HG02943 (cell line): Measurements from ENCODE around the gene CAPN9.

Experiments
- ATAC-seq: cut with Tn5 transposase; IDR thresholded peaks from one replicate; pipeline ENCODE4 v1.9.1; 2021; ENCODE audit warnings: mild to moderate bottlenecking, low read depth, moderate library complexity; ENCODE audit not compliant: unreplicated experiment

Gene CAPN9

DNA sequence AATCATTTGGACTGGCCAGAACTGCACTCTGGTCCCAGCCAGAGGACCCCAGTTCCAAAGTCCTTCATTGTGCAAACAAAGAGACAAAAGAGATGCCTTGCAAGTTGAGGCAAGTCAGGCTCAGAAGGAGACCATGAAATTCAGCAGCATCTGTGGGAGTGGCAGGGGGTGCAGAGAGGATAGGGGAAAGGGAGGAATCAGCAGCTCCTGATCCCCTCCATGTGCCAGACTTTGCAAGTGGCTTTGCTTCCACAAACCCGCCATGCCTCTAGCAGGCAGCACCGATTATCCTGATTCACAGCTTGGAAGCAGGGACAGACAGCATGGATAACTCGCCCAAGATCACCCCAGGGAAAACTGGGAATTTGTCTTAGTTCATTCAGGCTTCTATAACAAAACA lies 2.1 kb upstream of the CAPN9 start:
- no peak for ATAC-seq

DNA sequence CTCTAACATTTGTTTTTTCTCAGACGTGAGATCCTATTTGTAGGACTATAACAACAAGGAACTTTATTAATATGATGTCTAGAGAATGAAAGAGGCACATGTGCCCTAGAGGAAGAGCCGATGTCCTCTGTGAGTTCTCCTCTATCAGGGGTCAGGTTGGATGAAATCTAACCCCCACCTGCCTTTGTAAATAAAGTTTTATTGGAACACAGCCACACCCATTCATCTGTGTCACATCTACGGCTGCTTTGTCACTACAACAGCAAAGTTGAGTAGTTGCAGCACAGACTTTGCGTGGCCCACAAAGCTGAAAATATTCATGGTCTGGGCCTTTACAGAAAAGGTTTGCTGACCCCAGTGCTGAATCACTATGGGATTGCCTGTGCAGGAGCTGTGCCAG lies 571 bp upstream of the CAPN9 start:
- no peak for ATAC-seq

DNA sequence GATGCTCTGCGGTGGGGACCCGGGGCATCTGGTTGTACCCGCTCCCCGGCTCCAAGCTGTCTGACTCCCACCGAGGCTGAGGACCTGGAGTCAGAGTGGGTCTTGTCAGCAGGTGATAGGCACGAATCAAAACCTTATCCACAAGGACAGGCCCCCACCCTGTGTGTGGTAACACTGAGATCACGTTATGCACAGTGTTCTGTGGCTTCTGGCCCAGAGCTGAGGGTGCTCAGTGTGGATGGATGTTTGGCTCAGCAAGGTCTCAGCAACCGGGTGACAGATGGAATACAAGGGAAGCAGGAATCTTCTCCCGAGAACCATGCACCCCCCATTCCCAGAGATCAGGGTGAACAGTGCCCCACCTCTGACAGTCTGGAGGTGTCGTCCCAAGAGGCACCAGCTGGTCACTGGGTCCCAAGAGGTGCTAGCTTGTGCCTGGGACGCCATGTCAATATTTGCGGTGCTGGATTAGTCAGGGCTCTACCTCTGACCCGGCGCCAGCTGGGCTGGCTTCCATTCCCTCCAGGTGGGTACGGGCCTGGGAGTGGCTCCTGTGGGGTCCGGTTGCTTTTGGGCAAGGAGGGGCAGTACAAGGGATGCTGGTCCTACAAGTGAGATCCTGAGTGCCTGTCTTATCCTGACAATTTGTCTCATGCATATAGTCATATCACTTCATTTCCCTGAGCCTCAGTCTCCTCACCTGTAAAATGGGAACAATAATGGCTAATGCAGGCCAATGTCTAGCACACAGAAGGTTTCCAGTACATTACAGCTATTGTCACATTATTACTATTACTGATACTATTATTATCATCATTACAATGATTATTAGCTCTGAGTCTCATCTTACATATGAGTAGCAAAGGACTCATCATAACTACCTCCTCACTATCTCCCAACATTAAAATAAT lies 957 bp downstream of the CAPN9 start:
- ATAC-seq, result no peak

DNA sequence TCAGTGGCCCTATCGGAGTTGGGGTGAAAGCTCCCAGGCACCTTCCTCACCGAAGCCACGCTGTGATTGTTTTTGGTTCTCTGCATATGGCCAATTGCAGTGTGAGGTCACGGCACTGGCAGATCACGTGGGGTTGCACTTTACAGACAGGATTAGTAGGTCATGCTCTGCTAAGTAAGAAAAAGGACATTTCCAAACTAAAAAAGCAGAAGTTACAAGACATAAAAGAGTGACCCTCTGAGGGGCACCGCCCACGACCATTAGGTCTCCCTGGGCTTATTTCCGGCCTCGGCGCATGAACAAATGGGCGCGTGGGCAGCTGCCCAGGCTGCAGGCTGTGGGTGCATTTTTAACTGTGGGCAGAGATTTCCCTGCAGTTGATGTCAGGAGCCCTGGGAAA lies 2.0 kb downstream of the CAPN9 start:
- no peak for ATAC-seq

DNA sequence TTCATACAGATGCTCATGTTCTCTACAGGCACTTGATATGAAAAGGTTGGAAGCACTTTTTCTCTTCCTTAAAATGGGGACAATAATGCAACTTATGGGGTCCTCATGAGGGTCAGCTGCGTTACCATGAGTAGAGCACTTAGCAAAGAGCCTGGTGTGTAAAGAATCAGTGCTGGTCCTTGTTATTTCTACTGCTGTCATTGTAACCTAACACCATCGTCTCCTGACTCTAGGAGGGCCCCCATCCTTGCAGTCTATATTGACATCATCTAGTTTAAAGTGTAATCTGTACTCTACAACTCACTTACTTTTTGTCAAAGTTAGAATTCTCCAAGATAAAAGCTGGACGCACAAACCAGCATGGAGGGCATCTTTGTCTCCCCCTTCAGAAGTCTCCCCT lies 2.4 kb downstream of the CAPN9 start:
- ATAC-seq, result no peak

DNA sequence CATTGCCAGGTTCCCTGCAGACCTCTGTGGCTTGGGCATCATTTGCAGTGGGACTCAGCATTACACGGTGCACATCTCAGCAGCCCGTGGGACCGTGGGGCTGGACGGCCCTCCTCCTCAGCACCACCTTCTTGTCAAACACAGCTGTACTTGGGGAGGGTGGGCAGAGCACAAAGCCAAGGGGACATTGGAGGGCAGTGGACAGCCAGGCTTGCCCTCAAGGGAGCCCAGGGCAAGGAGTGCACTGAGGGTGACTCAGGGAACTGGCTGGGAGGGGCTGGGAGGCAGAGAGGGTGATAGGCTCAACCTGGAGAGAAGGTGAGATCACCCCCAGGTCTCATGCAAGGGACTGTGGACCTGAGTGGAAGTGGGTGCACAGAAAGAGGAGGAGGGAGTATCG lies 3.4 kb downstream of the CAPN9 start:
- no peak for ATAC-seq

DNA sequence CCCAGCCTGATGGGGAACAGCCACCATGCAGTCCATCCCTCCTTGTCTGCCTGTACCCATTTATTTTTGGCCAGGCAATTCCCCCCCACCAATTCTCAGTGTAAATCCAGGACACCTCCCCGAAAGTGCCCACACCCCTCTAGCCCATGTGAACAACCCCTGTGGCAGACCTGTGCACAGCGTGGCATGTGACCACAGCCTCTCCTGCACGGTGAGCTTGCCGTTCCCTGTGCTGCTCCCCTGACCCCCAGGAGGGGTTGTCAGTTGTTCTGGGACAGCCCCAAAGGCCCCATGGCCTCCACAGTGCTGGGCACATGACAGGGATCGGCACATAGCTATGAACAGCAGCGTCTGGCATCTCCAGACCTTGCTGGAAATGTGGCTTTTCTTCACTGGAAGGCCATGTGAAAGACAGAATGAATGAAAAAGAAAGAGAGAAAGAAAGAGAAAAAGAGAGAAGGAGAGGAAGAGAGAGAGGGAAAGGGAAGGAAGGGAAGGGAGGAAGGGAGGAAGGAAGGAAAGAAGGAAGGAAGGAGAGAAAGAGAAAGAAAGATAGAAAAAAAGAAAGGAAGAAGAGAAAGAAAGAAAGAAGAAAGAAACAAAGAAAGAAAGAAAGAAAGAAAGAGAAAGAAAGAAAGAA lies 3.9 kb downstream of the CAPN9 start:
- ATAC-seq, result no peak

DNA sequence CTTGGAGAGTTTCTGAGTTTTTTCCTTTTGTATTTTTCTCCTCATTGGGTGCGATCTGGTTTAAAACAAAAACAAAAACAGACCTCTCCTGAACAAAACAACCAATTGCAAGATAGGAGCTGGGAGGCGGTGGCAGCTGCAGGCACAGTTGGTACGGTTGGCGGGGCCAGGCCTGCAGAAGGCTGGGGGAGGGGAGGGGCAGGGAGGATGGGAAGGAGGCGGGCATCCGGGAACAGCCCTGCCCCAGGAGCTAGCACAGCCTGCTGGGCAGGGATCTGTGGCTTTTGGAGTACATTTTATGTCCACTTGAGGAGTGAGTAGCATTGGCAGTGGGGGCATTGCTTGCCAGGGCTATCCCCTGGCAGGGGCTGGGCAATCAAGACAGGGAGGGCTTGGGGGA lies 5.2 kb downstream of the CAPN9 start:
- ATAC-seq, result no peak

DNA sequence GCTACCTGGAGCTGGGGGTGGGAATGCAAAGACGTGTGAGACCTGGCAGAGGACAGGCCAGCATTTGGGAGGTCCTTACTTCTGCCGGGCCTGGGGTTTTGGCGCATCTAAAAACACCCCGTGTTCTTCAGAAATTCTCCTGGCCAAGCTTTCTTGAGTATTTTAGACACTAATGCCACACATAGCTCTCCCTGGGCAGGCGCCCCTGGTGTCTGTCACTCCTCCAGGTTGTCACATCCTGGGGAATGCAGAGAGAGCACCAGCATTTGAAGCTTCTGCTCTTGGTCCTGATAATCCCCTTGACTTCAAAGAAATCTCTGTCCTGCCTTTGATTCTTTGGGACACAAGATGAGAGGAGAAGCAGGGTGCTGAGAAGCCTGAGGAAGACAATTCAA lies 6.0 kb downstream of the CAPN9 start:
- ATAC-seq, result no peak

DNA sequence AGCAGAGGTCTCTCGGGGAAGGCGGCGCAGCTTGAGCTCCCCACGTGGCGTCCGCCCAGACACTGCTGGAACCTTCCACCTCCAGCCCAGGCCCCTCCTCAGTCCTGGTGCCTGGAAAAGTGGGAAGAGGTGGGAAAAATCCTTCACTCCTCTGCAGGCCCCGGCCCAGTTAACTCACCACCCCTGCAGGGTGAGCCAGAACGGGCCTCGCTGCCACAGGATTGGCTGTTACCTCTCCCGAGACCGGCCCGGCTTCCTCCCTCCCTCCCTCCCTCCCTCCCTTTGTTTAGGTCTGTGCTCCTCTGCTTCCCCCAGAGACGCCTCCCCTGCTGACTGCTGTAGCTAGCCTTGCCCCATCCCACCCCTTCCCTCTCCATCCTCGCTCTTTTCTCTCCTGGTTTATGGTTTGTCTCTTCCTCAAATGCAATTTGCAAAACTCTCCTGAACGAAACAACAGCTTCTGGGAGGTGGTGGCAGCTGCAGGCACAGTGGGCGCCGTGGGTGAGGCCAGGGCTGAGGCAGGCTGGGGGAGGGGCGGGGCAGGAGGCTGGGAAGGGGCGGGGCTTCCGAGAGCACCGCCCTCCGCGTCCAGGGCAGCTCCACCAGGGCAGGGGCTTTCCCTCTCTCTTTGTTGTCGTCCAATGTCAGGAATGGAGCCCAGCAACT lies 6.5 kb downstream of the CAPN9 start:
- no peak for ATAC-seq

DNA sequence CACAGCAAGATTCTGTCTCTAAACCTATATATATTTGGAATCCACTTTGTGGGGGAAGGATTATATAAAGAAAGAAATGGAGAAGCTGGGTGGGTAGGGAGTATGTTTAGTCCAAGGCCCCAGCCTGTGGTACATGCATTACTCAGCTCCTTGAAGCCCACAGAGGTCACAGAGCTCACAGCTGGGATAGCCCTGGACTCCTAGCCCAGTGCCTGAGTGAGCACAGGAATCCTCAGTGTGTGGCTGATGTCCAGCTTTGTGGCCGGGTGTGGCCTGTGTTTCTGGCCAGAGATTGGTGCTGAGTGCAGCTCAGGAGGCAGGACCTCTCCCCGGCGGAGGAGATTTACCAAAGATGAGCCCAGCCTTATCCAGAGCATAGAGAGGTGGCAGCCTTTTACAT lies 7.6 kb downstream of the CAPN9 start:
- ATAC-seq, result no peak

DNA sequence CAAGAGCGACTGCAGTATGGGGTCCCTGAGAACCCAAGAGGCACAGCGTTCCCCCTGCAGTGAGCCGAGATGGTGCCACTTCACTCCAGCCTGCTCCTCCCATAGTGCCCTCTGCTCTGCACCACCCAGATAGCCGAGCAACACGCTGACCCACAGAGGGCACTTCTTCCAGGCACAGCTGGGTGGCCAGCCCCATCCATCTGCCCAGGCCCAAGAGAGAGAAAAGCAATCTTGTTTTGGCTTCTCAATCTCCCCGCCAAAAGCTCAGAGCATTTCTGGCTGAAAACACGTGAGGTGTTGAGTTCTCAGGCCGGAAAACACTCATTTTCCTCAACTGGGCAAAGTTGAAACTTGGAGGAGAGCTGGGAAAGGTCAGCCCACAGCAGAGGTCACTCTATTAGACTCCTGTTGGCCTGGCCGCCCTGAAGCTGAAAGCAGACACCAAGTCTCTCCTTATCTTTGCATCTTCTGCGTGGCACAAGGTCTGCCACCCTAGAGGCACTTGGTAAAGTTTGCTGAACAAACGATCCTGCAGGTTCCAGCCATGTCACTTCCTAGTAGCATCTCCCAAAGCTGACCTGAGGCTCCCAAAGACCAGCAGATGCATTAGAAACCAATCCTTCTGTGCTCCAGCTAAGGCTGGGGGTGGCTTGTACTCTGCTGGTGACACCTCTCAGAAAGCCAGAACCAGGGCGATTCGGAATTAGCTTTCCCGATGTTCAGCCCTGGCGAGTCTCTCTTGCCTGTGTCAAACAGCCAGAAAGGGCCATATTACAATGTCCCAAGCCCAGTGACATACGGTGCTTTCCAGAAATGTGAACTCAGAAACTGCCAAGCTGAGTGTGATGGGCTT lies 10.9 kb downstream of the CAPN9 start:
- no peak for ATAC-seq

DNA sequence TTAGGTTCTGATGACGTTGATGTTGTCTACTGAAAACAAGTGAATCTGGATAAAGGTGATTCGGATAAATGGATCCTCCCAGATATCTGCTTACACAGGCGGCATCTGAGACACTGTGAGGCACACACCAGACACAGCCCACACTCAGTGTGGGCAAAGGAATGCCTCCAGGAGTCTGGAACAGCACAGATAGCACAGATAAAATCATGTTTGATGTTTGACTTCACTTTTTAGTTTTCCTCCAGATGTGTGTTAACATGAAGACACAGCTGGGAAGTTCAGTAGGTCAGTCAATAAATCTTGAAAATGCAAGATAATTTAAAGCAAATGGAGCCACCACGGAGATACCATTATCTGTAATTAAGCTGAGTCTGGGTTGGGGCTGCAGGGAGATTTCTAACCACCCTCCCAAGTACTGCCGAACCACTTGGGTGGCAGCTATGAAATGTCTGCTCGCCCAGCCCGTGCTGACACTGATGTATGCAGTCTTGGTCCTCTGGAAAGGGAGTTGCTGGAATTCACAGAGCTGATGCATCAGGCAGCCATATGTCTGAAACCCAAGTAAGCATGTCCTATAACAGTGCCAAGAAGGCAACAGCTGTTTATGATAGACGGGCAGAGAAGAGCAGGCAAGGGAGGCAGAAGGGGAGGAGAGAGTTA lies 11.7 kb downstream of the CAPN9 start:
- ATAC-seq, result no peak

DNA sequence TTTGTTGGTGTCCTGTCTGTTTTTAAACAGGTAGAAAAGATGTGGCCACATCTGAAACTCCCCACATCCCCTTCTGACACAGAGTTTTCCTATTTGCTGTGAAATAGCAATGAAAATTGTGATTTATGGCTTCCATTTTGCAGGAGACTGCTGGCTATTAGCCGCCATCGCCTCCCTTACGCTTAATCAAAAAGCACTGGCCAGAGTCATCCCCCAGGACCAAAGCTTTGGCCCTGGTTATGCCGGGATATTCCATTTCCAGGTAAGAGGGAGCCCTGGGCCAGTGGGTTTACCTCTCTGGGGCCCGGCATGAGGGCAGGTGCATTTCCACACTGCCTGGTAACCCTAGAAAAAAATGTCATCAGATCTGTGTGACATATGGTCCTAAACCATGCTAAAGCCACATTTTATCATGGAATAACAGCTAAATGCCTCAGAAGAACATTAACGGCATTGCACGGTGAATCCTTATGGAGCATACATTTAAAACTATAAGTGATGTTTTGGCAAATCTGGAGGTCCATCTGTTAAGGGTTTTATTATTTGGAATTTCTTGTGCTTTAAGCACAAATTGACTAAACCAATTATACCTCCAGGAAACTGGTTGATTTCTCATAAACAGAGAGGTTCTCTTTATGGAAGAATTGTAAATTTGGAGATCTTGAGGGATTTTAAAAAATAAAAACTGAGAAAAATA lies 12.3 kb downstream of the CAPN9 start:
- ATAC-seq, result no peak

DNA sequence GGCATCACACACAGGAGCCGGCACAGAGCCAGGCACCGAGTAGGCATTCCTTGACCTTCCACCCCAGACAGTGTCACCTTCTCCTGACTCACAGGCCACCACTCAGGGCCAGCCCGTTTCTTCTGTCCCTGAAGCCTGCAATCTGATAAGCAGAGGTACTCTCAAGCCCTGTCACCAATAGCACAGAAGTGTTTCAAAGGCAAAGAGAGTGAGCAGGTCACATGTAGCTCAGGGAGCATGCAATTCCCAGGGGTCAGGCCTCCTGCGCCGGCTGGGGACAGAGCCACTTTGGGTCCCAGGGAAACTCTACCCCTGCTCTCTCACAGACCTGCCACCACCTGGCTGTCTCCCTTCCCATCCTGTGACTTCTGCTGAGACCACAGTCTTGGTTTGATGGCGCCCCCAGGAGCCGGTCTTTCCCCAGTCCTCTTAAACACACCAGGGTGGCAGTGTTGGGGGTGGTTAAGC lies 13.2 kb downstream of the CAPN9 start:
- ATAC-seq, result no peak

DNA sequence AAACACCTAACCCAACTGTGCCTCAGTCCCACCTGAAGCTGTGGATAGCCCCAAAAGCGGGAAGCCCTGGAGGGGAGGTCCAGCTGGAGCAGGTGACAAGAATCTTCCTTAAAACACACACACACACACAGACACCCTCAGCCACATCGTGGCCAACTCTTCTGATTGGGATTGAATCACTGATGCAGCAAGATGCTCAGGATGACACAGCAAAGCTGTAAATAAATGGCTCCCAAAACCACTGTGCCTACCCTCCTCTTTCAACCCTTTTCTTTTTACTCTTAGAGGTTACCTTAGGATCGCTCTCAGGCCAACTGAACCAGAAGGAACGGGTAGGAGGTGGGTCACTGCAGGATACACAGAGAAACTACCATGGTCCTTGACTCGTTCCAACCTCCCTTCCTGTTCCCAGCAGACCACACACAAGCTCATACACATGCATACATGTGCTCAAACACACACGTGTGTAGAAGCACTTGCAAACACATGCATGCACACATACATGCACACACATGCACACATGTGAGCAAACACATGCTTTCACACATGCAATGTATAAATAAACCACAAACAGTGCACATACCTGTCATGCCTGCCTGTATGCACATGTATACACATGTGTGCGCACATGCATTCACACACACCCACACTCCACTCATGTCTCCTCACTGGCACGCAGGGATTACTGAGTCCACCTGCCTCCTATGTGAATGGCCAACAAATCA lies 14.4 kb downstream of the CAPN9 start:
- no peak for ATAC-seq

DNA sequence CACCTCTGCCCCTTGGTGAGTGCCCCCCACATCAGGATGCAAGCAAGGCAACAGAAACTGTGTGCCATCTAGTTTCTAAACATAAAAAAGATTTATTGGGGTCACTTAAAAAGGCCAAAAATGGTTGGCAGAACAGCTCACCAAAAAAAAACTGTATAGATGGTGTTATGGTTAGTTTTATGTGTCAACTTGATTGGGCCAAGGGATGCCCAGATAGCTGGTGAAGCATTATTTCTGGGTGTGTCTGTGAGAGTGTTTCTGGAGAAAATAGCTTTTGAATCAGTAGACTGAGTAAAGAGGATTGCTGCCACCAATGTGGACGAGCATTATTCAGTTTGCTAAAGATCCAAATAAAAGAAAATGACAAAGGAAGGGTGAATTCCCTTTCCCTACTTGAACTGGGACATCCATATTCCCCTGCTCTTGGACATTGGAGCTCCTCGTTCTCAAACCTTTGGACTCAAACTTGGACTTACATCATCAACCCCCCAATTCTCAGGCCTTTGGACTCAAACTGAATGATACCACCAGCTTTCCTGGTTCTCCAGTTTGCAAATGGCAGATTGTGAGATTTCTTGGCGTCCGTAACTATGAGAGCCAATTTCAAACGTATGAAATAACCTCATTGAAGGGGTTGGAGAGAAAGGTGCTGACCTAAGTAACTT lies 16.9 kb downstream of the CAPN9 start:
- ATAC-seq, result no peak

DNA sequence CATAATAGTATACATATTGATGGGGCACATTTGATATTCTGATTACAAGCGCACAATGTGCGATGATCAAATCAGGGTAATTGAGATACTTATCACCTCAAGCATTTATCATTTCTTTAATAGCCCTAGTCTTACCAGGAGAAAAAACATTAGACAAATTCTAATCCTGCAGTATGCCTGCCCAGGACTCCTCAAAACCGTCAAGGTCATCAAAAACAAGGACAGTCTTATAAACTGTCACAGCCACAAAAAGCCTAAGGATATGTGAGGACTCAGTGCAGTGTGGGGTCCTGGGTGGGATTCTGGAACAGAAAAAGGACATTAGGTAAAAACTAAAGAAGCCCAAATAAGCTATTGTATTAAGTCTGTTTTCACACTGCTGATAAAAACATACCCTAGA lies 19.1 kb downstream of the CAPN9 start:
- no peak for ATAC-seq
